Eye (tissue), 1 donor: ENCODE results near the gene SLIT1.
A peak's percentile ranks its signal among the peaks of the same experiment; 100 is the strongest.

ENCODE experiments used
- DNase-seq: peaks from one replicate; pipeline ENCODE4 v3.0.0-alpha.2; 2015

Gene SLIT1

GRCh38 chr10:97185326-97186058, at the start of gene SLIT1:
Gene SLIT1 (minus strand): TSS chr10:97185959. CDS start chr10:97185674, 285 bp downstream.
- peak; percentile 84 for DNase-seq

GRCh38 chr10:97235353-97235752, 49.6 kb upstream of the SLIT1 start:
- DNase-seq = no peak

GRCh38 chr10:97234400-97234799, 48.6 kb upstream of the SLIT1 start:
- DNase-seq = peak; percentile 85

- no peak for DNase-seq
Measured at GRCh38 chr10:97230146-97230545, 44.4 kb upstream of the SLIT1 start.

GRCh38 chr10:97229322-97230015, 43.7 kb upstream of the SLIT1 start:
- no peak for DNase-seq

GRCh38 chr10:97228775-97229157, 43.0 kb upstream of the SLIT1 start:
- DNase-seq = no peak

GRCh38 chr10:97228130-97228774, 42.5 kb upstream of the SLIT1 start:
- DNase-seq = no peak

- no peak for DNase-seq
Measured at GRCh38 chr10:97226398-97226797, 40.6 kb upstream of the SLIT1 start.

- DNase-seq = no peak
Measured at GRCh38 chr10:97224483-97225435, 39.0 kb upstream of the SLIT1 start.

- peak; percentile 87 for DNase-seq
Measured at GRCh38 chr10:97222326-97222961, 36.7 kb upstream of the SLIT1 start.

GRCh38 chr10:97220355-97220754, 34.6 kb upstream of the SLIT1 start:
- DNase-seq = no peak

- DNase-seq = no peak
Measured at GRCh38 chr10:97217299-97217698, 31.5 kb upstream of the SLIT1 start.

- no peak for DNase-seq
Measured at GRCh38 chr10:97215619-97216260, 30.0 kb upstream of the SLIT1 start.

GRCh38 chr10:97213431-97213830, 27.7 kb upstream of the SLIT1 start:
- DNase-seq = no peak

- no peak for DNase-seq
Measured at GRCh38 chr10:97211229-97211628, 25.5 kb upstream of the SLIT1 start.

- peak; percentile 96 for DNase-seq
Measured at GRCh38 chr10:97210543-97210960, 24.8 kb upstream of the SLIT1 start.

- DNase-seq = peak; percentile 28
Measured at GRCh38 chr10:97207756-97208346, 22.1 kb upstream of the SLIT1 start.

GRCh38 chr10:97207131-97207530, 21.4 kb upstream of the SLIT1 start:
- DNase-seq = no peak

- DNase-seq = no peak
Measured at GRCh38 chr10:97204826-97205679, 19.3 kb upstream of the SLIT1 start.

GRCh38 chr10:97203220-97203619, 17.5 kb upstream of the SLIT1 start:
- no peak for DNase-seq
